ENCODE measurements around the gene PSPH. TPM values are rescaled to one million over a fixed set of nuclear protein-coding genes. Genes with fewer than 3 reads are reported as not detected.
A peak's percentile ranks its signal among the peaks of the same experiment; 100 is the strongest.

Gene PSPH
- total RNA-seq, 1 donor from 2014 or later: 37.5 TPM

DNA sequence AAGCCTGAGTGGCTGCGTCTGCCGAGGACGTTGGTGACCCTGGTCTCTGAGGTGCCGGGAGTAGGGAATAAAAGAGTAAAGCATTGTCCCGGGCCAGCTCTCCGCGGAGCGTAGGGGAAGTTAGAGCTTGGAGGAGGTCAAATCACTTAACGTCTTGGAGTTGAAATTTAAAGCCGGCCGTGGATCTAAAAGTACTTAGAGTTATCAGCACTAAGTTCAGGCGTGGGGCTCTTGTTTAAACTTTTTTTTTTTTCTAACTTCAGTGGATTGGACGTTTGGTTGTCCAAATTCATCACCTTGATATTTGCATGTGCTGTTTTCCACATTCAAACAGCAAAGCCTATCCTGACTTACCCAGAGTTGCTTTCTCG is 86.2 kb downstream of the PSPH start:
- Mint-ChIP-seq H3K4me1 (ENCODE audit: low read depth) (peaks cover 27% of the 10 kb centered on the region), H3K4me3 (ENCODE audit: unreplicated experiment) (peak overlapping the region; percentile 92), H3K27ac (ENCODE audit: unreplicated experiment) (peak overlapping the region; percentile 94), H3K9me3 (ENCODE audit: low read depth) (no peaks in the 10 kb centered on the region), H3K27me3 (ENCODE audit: low read depth) (no peaks in the 10 kb centered on the region), H3K36me3 (ENCODE audit: low read depth) (peaks cover 9% of the 10 kb centered on the region)
- TF ChIP-seq CTCF (IDR thresholded peaks at IDR 0.05): peak; percentile 19
- DNase-seq (ENCODE audit: low spot score): no peak

GRCh38 chr7:55964261-55965099 is 86.8 kb downstream of the PSPH start, which contains the start of gene NIPSNAP2:
Gene NIPSNAP2 (plus strand): TSS chr7:55964585. CDS start chr7:55964610, 25 bp downstream.
- Mint-ChIP-seq H3K4me3 (ENCODE audit: unreplicated experiment) (peak within 1 kb of the TSS; percentile 92), H3K36me3 (ENCODE audit: low read depth) (peaks cover 7% of the 10 kb centered on the region), H3K27me3 (ENCODE audit: low read depth) (no peaks in the 10 kb centered on the region), H3K27ac (ENCODE audit: unreplicated experiment) (peak within 1 kb of the TSS; percentile 94), H3K4me1 (ENCODE audit: low read depth) (peaks cover 27% of the 10 kb centered on the region), H3K9me3 (ENCODE audit: low read depth) (no peaks in the 10 kb centered on the region)
- DNase-seq (ENCODE audit: low spot score): no peak
- peak; percentile 74 for TF ChIP-seq CTCF (IDR thresholded peaks at IDR 0.05)

GRCh38 chr7:55963584-55964168 is 87.6 kb downstream of the PSPH start:
- H3K36me3 Mint-ChIP-seq (ENCODE audit: low read depth): peaks cover 4% of the 10 kb centered on the region
- TF ChIP-seq CTCF (IDR thresholded peaks at IDR 0.05): no peak

GRCh38 chr7:55962014-55962413 is 89.2 kb downstream of the PSPH start:
- H3K4me1 Mint-ChIP-seq (ENCODE audit: low read depth): peaks cover 22% of the 10 kb centered on the region
- no peak for DNase-seq (ENCODE audit: low spot score)
- no peak overlapping the region for H3K4me3 Mint-ChIP-seq (ENCODE audit: unreplicated experiment)
- H3K27ac Mint-ChIP-seq (ENCODE audit: unreplicated experiment): no peak overlapping the region
- TF ChIP-seq CTCF (IDR thresholded peaks at IDR 0.05): no peak
- no peaks in the 10 kb centered on the region for H3K9me3 Mint-ChIP-seq (ENCODE audit: low read depth)
- H3K36me3 Mint-ChIP-seq (ENCODE audit: low read depth): peaks cover 2% of the 10 kb centered on the region
- no peaks in the 10 kb centered on the region for H3K27me3 Mint-ChIP-seq (ENCODE audit: low read depth)

More at GRCh38 chr7:55963584-55964168, 87.6 kb downstream of the PSPH start:
- Mint-ChIP-seq H3K4me3 (ENCODE audit: unreplicated experiment) (peak overlapping the region; percentile 66), H3K4me1 (ENCODE audit: low read depth) (peaks cover 27% of the 10 kb centered on the region), H3K27me3 (ENCODE audit: low read depth) (no peaks in the 10 kb centered on the region), H3K9me3 (ENCODE audit: low read depth) (no peaks in the 10 kb centered on the region), H3K27ac (ENCODE audit: unreplicated experiment) (peak overlapping the region; percentile 66)
- DNase-seq (ENCODE audit: low spot score): no peak

Other genes with a start within 250 kb of the PSPH start
- not detected in 3 replicates for gene SEPTIN14, start 188.7 kb downstream of the PSPH start, total RNA-seq
- 2.8 to 3.6 TPM (median 3.5 TPM) in 3 replicates for gene ZNF713, start 164.0 kb downstream of the PSPH start, total RNA-seq
- 11.8 to 13.0 TPM (median 11.9 TPM) in 3 replicates for gene MRPS17, start 99.6 kb downstream of the PSPH start, total RNA-seq
- 37.3 to 43.4 TPM (median 43.0 TPM) in 3 replicates for gene NIPSNAP2, start 86.9 kb downstream of the PSPH start, total RNA-seq
- 97.2 to 123 TPM (median 101 TPM) in 3 replicates for gene CCT6A, start 321 bp upstream of the PSPH start, total RNA-seq
- gene SUMF2, start 12.8 kb upstream of the PSPH start, total RNA-seq: 158 to 182 TPM (median 160 TPM) in 3 replicates
- 0.15 to 0.62 TPM (median 0.24 TPM) in 3 replicates for gene PHKG1, start 41.5 kb upstream of the PSPH start, total RNA-seq
- gene CHCHD2, start 55.0 kb upstream of the PSPH start, total RNA-seq: 119 to 232 TPM (median 120 TPM) in 3 replicates
- gene NUPR2, start 65.0 kb upstream of the PSPH start, total RNA-seq: not detected in 3 replicates